Astrocyte (in vitro differentiated cells and primary cell): ENCODE results near the gene SLC35D2.
"Not testable (repeated sequence)": the region's sequence is repeated elsewhere in the genome, so short reads cannot be mapped to it uniquely, and the experiment has no call there.

Experiments used
- CTCF ChIP-seq: IDR thresholded peaks from 2 replicates; pipeline ENCODE4 v1.5.1; 2011; ENCODE audit warnings: low read depth, mild to moderate bottlenecking, inconsistent platforms, low read length, moderate library complexity; ENCODE audit not compliant: insufficient read depth
- EZH2 ChIP-seq: IDR thresholded peaks from 2 replicates; pipeline ENCODE4 v1.6.1; 2012; ENCODE audit warnings: mild to moderate bottlenecking, low read length, inconsistent platforms; ENCODE audit not compliant: insufficient read depth

- TF ChIP-seq CTCF, EZH2: not testable (repeated sequence)
Measured at GRCh38 chr9:96362119-96362518, 21.4 kb downstream of the SLC35D2 start.
